ENCODE measurements around the gene SLC25A21.

GRCh38 chr14:36916668-36917067 lies 255.7 kb downstream of the SLC25A21 start:
- TF ChIP-seq POLR2AphosphoS5 (IDR thresholded peaks at IDR 0.05; ENCODE audit: low read depth, low read length) (no peak), CTCF (IDR thresholded peaks at IDR 0.05) (no peak), TCF7L2 (IDR thresholded peaks at IDR 0.05; ENCODE audit: low read depth, low read length) (no peak), REST (IDR thresholded peaks at IDR 0.05; ENCODE audit: insufficient read depth in 1 of 2, low read depth in 2 of 2, low read length in 1 of 2) (no peak), SIN3A (IDR thresholded peaks at IDR 0.05; ENCODE audit: borderline replicate concordance, insufficient read depth, low read depth, low read length) (no peak)
